ENCODE results near the gene PAFAH2. TPM values are rescaled to one million over a fixed set of nuclear protein-coding genes. Genes with fewer than 3 reads are reported as not detected.

PAFAH2 gene
- total and polyA plus RNA-seq, 4 donors, result 9.0 to 13.8 (median 10.8) TPM

DNA sequence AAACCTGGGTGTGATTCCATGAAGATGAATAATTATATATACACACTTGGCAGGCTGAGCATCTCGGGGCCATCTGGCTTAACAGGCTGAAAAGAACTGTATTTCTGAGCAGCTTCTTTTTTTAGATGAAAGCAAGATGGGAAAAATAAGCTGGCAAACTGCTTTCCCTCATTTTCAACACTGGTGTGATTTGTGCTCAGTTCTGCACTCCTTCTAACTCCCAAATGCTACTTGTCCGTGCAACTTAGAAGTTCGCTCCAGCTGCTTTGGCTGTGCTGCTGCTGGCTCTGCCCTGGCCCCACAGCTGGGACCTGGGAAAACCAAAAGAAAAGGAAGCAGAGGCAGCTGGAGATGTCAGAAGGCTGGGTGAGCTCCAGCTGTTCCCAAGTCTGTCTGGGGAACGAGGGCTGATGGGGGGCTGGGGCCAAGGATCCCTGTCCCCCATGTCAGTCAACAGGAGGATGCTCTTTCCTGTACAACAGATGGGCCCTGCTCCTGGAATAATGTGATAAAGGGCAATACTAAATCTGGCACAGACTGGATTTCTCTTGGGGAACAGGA lies 44.9 kb downstream of the PAFAH2 start:
- TF ChIP-seq ATF3 (IDR thresholded peaks at IDR 0.05), result no peak
- no peak for TF ChIP-seq NR2F2 (IDR thresholded peaks at IDR 0.05)
- TF ChIP-seq RXRA (IDR thresholded peaks at IDR 0.05), result no peak
- no peak for TF ChIP-seq HNF4A (conservative IDR thresholded peaks at IDR 0.05)
- no peak for DNase-seq (ENCODE audit: low spot score)
- no peak overlapping the region for H3K27ac ChIP-seq (ENCODE audit: low read depth in 1 of 2, low read length in 2 of 2)
- 80% methylated on average over 4 of the region's 4 CpGs for WGBS
- H3K9me3 ChIP-seq (ENCODE audit: control insufficient read depth in 4 of 4, low read length in 3 of 4), result peaks cover 0 to under 1% (median 0%) of the 10 kb centered on the region in 4 donors
- no peak overlapping the region for H3K4me3 ChIP-seq (ENCODE audit: low read depth in 1 of 3, low read length in 3 of 3)
- H3K27me3 ChIP-seq (ENCODE audit: control insufficient read depth in 4 of 4, insufficient read depth in 4 of 4, low read length in 3 of 4), result no peaks in the 10 kb centered on the region
- H3K4me1 ChIP-seq (ENCODE audit: control insufficient read depth in 4 of 4, insufficient read depth in 4 of 4, low read length in 3 of 4), result no peaks in the 10 kb centered on the region
- H3K9ac ChIP-seq (ENCODE audit: low read depth in 1 of 2, low read length in 2 of 2), result no peak overlapping the region
- peaks cover 0 to 4% (median under 1%) of the 10 kb centered on the region in 4 donors for H3K36me3 ChIP-seq (ENCODE audit: control insufficient read depth in 4 of 4, insufficient read depth in 3 of 4, low read depth in 1 of 4, low read length in 3 of 4)

DNA sequence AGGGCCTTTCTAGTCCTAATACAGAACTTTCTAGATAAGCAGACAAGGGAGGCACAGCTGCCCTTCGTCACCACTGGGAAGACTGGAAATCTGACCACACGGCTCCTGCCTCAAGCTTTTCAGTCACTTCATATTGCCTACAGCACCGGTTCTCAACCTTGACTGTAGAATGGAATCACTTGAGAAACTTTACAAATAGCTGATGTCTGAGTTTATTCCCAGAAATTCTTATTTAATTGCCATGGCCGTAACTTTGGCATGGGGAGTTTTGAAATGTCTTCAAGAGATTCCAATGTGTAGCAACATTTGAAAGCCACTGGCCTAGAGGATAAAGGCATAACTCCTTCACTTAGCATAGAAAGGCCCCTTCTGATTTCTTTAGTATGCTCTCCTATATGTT lies 49.2 kb downstream of the PAFAH2 start:
- Histone ChIP-seq H3K9me3 (ENCODE audit: control insufficient read depth in 4 of 4, low read length in 3 of 4) (no peaks in the 10 kb centered on the region), H3K4me3 (ENCODE audit: low read depth in 1 of 3, low read length in 3 of 3) (no peak overlapping the region), H3K27me3 (ENCODE audit: control insufficient read depth in 4 of 4, insufficient read depth in 4 of 4, low read length in 3 of 4) (no peaks in the 10 kb centered on the region), H3K36me3 (ENCODE audit: control insufficient read depth in 4 of 4, insufficient read depth in 3 of 4, low read depth in 1 of 4, low read length in 3 of 4) (no peaks in the 10 kb centered on the region), H3K27ac (ENCODE audit: low read depth in 1 of 2, low read length in 2 of 2) (no peak overlapping the region), H3K9ac (ENCODE audit: low read depth in 1 of 2, low read length in 2 of 2) (no peak overlapping the region), H3K4me1 (ENCODE audit: control insufficient read depth in 4 of 4, insufficient read depth in 4 of 4, low read length in 3 of 4) (no peaks in the 10 kb centered on the region)
- TF ChIP-seq, protein P1, sequence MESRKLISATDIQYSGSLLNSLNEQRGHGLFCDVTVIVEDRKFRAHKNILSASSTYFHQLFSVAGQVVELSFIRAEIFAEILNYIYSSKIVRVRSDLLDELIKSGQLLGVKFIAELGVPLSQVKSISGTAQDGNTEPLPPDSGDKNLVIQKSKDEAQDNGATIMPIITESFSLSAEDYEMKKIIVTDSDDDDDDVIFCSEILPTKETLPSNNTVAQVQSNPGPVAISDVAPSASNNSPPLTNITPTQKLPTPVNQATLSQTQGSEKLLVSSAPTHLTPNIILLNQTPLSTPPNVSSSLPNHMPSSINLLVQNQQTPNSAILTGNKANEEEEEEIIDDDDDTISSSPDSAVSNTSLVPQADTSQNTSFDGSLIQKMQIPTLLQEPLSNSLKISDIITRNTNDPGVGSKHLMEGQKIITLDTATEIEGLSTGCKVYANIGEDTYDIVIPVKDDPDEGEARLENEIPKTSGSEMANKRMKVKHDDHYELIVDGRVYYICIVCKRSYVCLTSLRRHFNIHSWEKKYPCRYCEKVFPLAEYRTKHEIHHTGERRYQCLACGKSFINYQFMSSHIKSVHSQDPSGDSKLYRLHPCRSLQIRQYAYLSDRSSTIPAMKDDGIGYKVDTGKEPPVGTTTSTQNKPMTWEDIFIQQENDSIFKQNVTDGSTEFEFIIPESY (IDR thresholded peaks at IDR 0.05), result no peak
- no peak for TF ChIP-seq GABPA (IDR thresholded peaks at IDR 0.05 in 1 of 2, conservative IDR thresholded peaks at IDR 0.05 in 1 of 2)
- no peak for TF ChIP-seq NR2F2 (IDR thresholded peaks at IDR 0.05)
- TF ChIP-seq ATF3 (IDR thresholded peaks at IDR 0.05), result no peak
- no peak for TF ChIP-seq JUND (IDR thresholded peaks at IDR 0.05)
- TF ChIP-seq SP1 (IDR thresholded peaks at IDR 0.05), result no peak
- no peak for TF ChIP-seq EGR1 (IDR thresholded peaks at IDR 0.05; ENCODE audit: low read depth in 2 of 2)
- TF ChIP-seq TAF1 (conservative IDR thresholded peaks at IDR 0.05), result no peak
- TF ChIP-seq HNF4G (IDR thresholded peaks at IDR 0.05), result no peak
- TF ChIP-seq, protein P2, sequence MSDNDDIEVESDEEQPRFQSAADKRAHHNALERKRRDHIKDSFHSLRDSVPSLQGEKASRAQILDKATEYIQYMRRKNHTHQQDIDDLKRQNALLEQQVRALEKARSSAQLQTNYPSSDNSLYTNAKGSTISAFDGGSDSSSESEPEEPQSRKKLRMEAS (IDR thresholded peaks at IDR 0.05), result no peak
- no peak for TF ChIP-seq FOXA1 (IDR thresholded peaks at IDR 0.05)
- whole genome bisulfite sequencing, result 93% methylated on average over 4 of the region's 4 CpGs
- no peak for DNase-seq (ENCODE audit: low spot score)

GRCh38 chr1:25947027-25947426 lies 50.8 kb downstream of the PAFAH2 start:
- Histone ChIP-seq H3K27me3 (ENCODE audit: control insufficient read depth in 4 of 4, insufficient read depth in 4 of 4, low read length in 3 of 4) (no peaks in the 10 kb centered on the region), H3K36me3 (ENCODE audit: control insufficient read depth in 4 of 4, insufficient read depth in 3 of 4, low read depth in 1 of 4, low read length in 3 of 4) (no peaks in the 10 kb centered on the region), H3K4me1 (ENCODE audit: control insufficient read depth in 4 of 4, insufficient read depth in 4 of 4, low read length in 3 of 4) (no peaks in the 10 kb centered on the region), H3K9ac (ENCODE audit: low read depth in 1 of 2, low read length in 2 of 2) (no peak overlapping the region), H3K4me3 (ENCODE audit: low read depth in 1 of 3, low read length in 3 of 3) (no peak overlapping the region), H3K27ac (ENCODE audit: low read depth in 1 of 2, low read length in 2 of 2) (no peak overlapping the region), H3K9me3 (ENCODE audit: control insufficient read depth in 4 of 4, low read length in 3 of 4) (no peaks in the 10 kb centered on the region)
- no peak for DNase-seq (ENCODE audit: low spot score)
- TF ChIP-seq EGR1 (IDR thresholded peaks at IDR 0.05; ENCODE audit: low read depth in 2 of 2) (no peak), NR2F2 (IDR thresholded peaks at IDR 0.05) (no peak), HNF4A (conservative IDR thresholded peaks at IDR 0.05) (no peak), HNF4G (IDR thresholded peaks at IDR 0.05) (no peak), YY1 (IDR thresholded peaks at IDR 0.05) (no peak), RXRA (IDR thresholded peaks at IDR 0.05) (no peak), RAD21 (IDR thresholded peaks at IDR 0.05) (no peak), ATF3 (IDR thresholded peaks at IDR 0.05) (no peak), JUND (IDR thresholded peaks at IDR 0.05) (no peak), FOXA2 (IDR thresholded peaks at IDR 0.05) (no peak), TAF1 (conservative IDR thresholded peaks at IDR 0.05) (no peak), SP1 (IDR thresholded peaks at IDR 0.05) (no peak), REST (IDR thresholded peaks at IDR 0.05) (no peak)
- TF ChIP-seq, protein P1 (IDR thresholded peaks at IDR 0.05), result no peak
- TF ChIP-seq, protein P2 (IDR thresholded peaks at IDR 0.05), result no peak
- 78% methylated on average over 2 of the region's 2 CpGs for WGBS

Measured in liver (tissue), 9 donors.